Stimulated activated CD4-positive, alpha-beta T cell treated with anti-CD3 and anti-CD28 coated beads, Interleukin-1b, Interleukin-23, amount 100 ng/mL, for 48 hours (primary cell): ENCODE data around the gene PHTF2.

ENCODE experiments used
- DNase-seq: peaks from one replicate; pipeline ENCODE4 v3.0.0-alpha.2; 2020

PHTF2 gene

DNA sequence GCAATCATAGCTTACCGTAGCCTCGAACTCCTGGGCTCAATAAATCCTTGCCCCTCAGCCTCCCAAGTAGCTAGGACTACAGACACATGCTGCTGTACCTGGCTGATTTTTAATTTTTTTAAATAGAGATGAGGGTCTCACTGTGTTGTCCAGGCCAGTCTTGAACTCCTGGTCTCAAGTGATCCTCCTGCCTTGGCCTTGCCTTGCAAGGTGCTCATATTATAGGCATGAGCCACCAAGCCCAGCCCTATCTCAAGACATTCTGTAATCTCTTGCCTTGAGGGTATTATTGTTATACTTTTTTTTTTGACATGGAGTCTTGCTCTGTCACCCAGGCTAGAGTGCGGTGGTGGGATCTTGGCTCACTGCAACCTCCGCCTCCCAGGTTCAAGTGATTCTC, 86.6 kb downstream of the PHTF2 start:
- no peak for DNase-seq

DNA sequence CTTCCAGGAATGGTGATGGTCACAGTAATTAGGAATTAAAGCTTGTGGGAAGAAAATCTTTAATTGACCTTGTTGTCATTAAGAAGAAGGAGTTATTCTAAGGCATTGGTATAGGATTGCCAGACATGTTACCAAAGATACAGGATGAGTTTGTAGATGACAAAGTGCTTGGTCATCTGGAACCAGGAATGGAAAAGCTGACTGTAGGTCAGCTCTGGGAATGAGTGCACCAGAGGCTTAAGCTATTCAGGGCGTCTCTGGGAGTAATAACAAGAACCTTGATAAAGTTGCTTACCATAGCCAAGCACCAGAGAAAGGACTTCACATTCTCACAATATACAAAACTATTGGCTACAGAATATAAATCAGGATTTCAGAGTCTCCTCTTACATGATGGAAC, 89.0 kb downstream of the PHTF2 start:
- no peak for DNase-seq

DNA sequence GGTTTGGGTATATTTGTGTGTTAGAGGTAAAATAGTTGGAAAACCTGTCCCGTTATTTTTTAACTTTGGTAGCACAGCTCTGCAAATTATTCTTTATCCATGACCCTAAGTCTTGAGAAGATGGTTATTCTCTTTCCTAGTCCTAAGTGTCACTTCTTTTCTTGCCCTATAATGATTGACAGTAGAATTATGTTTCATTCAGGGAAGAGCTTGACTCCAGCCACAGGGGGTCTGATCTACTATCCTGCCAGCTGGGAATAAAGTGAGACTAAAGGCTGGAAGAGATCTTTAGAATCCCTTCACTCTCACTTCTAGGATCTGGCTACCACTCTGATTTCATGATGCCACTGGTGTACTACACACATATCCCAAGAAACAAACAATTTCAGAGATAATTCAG, 90.4 kb downstream of the PHTF2 start:
- DNase-seq: no peak

DNA sequence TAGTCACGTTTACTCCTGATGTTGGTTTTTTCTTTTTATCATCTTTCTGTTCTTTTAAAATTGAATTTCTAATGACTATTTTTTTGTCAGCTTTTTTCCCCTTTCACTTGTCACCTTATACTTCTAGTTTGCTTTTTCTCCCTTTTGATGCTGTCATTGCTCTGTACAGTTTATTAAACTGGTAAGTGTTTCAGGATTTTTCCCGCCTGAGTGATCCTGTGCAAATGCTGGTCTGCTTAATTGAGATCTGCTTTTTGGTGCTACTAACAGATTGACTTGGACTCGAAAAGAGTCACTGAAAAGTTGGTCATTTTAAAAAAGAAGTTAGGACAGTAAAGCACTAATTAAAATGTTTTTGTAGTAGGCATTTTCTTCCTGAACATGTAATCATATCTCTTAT, 95.2 kb downstream of the PHTF2 start:
- no peak for DNase-seq

DNA sequence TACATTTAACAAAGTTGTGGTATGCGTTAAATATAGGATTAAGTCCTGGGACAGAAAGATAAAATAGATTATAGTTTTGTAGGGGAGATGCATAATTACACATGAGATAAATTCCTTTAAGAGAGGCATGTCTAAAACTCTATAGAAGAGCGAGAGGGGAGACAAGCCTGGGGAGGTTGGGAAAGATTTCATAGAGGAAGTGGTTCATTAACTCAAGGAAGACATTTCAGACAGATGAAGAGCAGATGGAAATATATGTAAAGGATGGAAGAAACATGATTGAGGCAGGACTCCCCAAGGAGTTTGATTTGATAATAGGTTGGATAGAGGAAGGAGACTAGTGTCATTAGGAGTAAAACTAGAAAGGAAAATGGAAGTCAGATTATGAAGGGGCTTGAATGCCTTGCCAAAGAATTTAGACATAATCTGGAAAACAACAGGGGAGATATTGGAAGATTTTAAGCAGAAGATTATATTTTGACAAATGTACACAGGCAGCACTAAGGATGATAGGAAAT, 96.1 kb downstream of the PHTF2 start:
- no peak for DNase-seq

DNA sequence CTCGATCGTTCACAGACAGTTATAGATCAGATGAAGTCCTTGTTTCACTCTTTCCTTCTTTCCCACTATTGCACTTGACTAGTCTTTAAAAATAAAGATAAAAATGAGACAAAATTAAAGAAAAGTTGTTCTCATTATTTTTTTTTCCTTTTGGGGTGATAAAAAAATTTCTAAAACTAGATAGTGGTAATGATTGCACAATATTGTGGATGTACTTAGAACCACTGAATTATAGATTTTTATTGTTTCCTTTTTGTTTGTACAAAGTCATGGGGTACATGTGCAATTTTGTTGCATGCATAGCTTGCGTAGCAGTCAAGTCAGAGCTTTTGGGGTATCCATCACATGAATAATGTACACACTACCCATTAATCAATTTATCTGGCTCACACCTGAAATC, 97.3 kb downstream of the PHTF2 start:
- DNase-seq: no peak

DNA sequence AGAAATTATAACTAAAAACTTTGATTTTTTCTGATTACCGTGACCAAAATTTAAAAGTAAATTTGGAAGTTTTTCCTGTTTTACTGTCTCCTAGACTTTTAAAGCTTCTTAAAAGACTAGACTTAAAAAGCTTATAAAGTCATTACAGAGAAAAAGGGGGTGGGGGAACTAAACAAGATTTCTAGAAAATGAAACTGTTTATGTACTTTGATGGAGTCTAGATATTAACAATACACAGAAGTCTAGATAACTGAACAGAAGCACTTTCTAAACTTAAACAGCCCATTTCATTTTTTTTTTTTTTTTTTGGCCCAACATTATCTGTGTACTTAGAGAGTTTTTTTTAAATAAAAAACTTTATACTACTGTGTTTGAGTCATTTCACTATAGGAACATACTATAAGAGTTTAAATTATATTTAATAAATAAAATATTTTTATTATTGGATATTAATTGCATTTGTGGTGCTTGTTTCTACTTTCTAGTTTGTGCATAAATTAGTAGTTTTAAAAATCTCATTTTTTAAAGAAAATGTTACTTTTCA, 98.5 kb downstream of the PHTF2 start:
- DNase-seq: no peak

DNA sequence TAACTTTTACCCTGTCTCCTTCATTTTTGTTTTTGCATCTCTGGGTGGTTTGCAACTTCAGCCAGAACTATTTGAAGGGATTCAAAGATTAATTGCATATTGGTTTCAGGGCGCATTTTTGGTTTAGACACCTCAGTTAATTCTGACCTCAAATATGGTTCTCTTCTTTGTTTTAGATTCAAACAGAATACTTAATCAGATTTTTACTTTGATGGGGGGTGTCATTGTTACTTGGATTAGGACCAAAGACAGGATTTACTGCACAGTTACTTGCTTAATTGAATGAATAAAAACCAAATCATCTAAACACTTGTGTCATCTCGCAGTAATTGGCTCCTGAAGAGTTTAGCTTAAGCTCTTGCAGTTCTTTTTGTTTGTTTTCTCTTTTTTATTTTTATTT, 100.9 kb downstream of the PHTF2 start:
- DNase-seq: no peak

DNA sequence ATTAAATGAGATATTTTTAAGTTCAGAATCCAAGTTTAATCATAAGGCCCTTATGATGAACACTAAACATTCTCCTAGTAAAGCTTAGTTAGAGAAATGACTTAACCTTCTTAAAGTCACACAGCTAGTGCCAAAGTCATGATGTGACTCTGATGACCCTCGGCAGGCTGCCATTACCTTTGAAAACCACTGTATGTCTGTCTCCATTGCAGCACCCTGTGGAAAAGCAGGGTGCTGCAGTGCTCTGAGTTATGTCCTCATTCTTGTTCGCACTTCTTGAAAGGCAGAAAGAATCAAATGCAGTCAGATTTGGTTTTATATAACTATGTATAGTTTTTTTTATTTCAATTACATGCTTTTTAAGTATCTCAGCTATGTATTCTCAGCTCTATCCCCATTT, 105.0 kb downstream of the PHTF2 start:
- peak; percentile 15 for DNase-seq

DNA sequence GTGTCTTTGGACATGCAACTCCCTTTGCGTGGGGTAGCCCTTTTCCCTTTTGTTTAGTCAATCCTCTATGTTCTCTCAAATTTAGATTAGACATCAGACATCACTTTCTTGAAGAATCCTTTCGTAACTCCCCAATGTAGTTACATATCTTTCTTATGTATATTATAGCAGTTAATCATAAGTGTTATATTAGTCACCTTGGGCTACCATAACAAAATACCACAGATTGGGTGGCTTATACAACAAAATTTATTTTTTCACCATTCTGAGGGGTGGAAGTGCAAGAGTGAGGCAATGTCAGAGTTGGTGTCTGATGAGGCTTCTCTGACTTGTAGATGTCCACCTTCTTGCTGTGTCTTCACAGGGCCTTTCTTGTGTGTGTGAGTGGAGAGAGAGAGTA, 105.7 kb downstream of the PHTF2 start:
- no peak for DNase-seq

DNA sequence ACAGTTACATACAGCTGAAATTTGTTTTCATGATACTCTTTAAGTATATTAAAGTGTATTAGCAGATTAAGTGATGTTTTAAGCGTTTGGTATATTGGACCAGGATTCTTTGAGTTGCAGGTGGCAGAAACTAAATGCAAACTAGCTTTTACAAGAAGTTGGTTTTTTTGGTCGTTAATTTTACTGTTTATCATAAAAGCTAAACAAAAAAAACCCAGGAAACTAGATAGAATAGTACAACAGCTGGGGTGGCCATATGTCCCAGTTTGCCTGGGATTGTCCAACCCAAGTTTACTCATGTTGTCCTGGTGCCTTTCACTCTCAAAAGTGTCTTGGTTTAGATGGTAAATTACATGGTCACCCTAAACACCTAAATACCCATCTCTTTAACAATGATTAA, 108.7 kb downstream of the PHTF2 start:
- no peak for DNase-seq

DNA sequence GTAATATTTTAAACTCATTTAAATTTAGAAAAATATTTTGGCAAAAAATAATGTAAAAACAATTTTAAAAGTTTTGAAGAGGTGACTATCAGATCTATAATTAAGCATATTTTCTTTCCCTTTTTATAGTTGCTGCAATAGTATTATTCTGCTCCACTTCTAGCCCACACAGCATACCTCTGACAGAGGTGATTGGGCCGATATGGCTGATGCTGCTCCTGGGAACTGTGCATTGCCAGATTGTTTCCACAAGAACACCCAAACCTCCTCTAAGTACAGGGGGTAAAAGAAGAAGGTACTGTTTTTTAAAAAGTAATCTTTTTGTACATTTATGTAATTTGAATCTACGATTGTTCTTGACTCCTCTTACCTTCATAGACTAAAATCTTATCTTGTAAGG, 110.1 kb downstream of the PHTF2 start:
- no peak for DNase-seq

DNA sequence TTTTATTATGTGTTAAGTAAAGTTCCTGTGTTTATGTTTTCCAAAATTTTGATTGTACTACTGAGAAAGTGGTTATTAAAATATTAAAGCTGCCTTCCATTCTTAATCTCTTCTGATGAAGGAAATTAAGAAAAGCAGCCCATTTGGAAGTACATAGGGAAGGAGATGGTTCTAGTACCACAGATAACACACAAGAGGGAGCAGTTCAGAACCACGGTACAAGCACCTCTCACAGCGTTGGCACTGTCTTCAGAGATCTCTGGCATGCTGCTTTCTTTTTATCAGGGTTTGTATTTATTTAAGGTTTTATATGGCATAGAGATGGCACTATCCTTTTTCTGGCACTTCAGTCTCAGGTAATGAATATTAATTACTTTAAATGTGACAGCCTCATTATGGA, 111.6 kb downstream of the PHTF2 start:
- no peak for DNase-seq

DNA sequence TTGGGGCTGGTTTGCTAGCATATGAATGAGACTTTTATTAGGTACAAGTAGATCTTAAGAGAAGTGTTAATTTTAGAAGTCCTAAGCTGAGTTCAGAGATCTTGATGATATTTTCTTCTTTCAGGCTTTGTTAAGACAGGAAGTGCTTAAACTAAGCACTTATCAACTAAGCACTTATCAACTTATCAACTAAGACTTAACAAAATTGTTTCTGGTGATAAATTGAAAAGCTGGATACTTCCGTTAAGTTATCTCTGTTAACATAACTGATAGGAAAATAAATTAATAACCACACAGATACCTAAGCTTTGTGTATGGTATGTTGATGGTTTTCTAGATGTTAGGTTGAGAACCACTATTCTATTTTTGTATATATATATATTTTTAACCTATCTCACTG, 113.7 kb downstream of the PHTF2 start:
- DNase-seq: no peak

DNA sequence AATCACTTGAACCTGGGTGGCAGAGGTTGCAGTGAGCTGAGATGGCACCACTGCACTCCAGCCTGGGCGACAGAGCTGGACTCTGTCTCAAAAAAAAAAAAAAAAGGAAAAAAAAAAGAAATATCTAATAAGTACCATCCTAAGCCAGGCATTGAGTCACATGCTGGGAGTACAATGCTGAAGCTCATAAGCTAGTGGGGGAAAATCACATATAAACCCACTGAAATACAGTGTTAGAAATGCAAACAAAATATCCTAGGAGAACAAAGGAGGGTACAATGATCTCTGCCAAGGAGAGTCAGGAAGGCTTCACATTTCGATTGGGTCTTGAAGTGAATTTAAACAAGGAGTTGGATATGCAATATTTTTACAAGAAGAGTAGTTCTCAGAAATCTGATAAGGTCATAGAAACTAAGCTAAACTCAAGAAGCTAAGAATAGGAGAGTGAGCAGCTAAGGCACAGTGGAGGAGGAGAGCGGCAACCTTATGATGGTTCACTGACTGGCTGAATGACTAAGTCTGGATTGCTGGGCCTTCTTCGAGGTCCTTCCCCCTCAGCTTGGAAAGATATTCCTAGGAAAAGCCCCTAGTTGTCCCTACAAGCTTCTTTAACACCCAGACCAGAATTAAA, 115.5 kb downstream of the PHTF2 start:
- no peak for DNase-seq

DNA sequence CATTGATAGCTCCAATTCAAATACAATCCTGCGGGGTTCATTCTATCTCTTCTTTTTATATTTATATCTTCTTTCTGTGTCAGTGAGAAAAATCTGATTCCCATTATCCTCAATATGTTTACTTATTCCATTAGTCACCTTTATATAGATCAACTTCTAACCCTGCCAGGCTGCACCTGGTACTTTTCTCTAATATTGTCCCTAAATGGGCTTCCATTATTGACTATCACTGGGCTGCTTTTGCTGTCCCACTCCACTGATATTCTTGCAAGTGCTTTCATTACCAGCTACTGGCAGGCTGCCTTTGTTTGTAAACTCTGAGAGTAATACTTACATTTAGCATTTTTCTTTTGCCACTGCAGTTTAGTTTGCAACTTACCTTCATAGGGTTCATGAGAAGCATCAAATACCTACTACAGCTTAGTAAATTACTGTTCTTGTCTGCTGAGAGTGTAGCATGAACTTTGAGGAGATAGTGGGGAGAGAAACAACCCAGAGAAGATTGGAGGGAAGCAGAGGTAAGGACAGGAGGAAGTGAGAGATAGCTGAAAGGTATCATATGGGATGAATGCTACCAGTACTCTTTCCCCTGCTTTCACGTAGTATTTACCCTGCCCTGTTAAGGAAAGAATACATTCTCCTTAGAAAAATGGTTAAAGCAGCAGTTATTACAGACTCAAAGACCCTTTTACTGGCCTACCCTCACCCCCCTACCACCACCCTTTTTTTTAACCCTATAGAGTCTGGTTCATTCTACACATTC, 119.1 kb downstream of the PHTF2 start:
- DNase-seq: no peak

DNA sequence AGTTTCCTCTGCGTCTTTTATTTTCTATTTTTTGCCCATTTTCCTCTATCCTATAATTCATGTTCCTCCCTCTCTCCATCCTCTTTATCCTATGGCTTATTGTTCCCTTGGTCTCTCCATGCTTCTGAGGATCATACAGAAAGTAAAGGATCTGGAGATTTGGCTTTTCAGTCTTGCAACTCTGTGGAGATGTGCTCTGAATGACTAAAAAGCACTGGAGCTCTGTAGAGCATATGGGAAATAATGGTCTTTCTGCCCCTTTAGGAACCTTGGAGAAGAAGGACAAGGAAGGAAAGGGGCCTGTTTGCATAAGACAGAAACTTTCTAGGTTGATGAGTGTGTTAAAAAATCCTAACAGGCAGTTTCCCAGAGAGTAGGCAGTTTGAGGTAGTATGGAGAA, 120.1 kb downstream of the PHTF2 start:
- DNase-seq: no peak

DNA sequence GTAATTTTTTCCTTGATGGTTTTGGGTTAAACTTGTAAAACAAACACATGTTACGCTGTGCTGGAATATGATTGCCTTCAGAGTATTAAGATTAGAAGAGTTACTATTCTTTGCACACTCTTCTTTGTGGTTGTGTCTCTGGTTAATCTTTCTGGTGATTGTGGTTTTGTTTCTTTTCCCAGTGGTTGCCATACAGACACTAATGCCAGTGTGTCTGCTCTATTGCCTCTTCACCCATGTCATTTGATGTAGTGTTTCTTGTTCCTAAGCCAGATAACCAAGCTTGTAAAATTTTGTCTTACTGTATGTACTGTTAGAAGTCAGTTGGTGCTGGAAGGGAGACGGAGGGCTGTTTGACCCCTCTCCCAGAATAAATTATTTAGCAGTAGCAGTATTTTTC, 124.8 kb downstream of the PHTF2 start:
- DNase-seq: no peak

DNA sequence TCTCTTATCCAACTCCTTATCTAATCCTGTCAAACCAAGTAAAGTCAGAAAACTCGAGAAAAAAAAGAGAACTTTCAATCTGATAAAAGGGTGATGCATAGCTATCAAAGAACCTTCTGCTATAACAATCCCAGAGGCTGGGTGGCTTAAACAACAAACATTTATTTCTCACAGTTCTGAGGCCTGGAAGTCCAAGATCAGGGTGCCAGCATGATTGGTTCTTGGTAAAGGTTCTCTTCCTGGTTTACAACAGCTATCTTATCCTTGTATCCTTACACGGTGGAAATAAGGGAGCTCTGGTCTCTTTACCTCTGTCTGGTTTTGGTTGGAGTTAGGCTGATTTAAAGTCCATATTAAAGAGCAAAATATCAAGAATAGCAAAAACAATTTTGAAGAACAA, 131.9 kb downstream of the PHTF2 start:
- DNase-seq: no peak

DNA sequence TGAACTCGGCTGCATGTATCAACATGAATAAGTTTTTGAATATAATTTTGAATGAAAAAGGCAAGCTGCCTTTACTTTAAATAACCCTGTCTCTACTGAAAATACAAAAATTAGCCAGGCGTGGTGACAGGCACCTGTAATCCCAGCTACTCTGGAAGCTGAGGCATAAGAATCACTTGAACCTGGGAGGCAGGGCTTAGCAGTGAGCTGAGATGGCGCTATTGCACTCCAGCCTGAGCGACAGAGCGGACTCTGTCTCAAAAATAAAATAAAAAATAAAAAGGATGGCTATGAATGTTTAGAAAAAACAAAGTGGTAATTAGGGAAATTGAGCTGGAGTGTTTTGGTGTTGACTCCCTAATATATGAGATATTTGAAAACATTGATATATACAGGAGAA, 133.3 kb downstream of the PHTF2 start:
- no peak for DNase-seq

DNA sequence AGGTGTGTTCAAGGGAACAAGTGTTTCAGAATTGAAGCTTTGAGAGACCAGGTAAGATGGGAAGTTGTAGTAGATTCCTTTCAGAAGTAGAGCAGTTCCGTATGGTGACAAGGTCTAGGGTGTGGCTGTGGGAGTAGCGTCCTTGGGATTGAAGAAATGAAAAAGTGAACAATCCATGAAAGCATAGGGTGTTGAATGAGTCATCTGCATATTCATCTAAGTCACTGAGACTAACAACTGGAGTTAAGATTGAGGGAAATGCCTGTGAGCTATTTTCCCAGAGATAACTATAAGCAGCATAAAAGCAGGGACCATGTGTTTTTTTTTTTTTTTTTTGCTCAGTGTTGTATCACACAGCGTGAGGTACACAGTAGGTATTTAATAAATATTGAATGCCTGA, 134.8 kb downstream of the PHTF2 start:
- DNase-seq: no peak

DNA sequence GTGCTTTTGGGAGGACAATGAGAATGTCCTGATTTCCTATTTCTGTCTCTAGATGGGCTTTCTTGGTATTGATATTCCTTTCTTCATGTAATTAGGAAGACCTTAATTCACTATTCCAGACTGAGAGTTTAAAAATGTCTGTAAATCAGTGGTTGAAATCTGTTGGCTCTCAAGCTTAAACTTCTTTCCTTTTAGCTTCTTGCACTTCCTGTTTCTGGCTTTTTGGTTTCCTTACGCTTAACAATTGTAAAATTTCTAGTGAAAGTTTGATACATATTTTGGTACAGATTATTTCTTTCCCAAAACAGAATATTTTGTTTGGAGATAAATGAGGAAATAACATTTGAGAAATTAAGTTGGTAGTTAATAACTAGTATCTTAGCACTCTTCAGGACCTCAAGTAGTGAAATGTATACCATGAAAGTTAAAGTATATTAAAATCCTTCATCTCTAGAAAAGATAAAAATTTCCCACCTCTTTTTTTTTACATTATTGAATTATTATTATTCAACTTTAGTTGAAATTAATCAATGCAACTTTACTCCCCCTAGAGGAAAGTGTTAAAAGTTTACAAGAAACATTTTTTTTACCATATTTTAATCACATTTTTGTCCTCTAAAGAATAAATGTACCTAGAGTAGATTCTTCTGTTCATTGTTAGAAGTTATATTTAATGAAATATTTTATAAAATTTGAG, 137.2 kb downstream of the PHTF2 start:
- DNase-seq: no peak

DNA sequence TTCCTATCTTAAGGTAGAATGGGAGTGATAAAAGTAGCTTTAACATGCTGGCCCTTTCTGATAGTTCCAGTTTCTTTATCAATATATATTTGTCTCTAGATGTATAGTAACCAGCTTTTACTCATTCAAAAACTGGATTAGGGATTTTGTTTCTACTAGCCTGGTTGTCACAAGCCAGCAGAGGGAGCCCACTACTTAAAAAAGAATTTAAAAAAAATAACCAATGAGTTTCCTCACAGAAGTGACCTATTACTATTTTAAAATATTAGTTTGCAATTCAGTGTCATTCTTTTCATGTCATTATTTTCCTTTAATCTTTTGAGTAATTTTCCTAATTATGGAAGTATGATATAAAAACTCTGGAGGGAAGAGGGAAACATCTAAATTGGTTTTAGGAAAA, 142.1 kb downstream of the PHTF2 start:
- no peak for DNase-seq

DNA sequence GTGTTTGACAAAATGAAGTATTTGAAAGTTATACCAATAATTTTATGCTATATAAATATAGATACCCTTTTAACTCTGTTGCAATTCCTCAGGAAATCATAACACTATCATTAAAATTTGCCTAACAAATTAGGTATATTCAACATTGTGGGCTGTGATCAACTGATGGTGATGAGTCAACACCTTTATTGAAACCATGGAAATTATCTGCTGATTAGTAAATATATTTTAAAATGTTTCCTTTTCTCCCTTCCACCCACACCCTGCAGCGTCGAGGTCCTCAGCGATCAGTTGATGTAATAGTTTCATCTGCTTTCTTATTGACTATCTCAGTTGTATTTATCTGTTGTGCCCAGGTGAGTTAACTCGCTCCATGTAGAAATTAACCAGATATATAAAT, 143.9 kb downstream of the PHTF2 start:
- DNase-seq: no peak
